Mucosa of descending colon (tissue), 3 donors: ENCODE data around the gene RELL1. TPM values are rescaled to one million over a fixed set of nuclear protein-coding genes. Genes with fewer than 3 reads are reported as not detected.

Experiments used
- ATAC-seq: fragments of 200-7000 bp; cut with Tn5 transposase; one replicate; pipeline ENCODE4 v1.9.1; 2020; ENCODE audit warnings: mild to moderate bottlenecking, moderate library complexity
- DNase-seq, 3 donors: peaks; one replicate each; pipeline ENCODE4 v3.0.0-alpha.2; 2020
- H3K36me3 ChIP-seq: fragments of 200-600 bp; one replicate; pipeline ENCODE4 v1.8.0; 2021; ENCODE audit warnings: low read depth, mild to moderate bottlenecking
- H3K4me1 ChIP-seq: fragments of 200-600 bp; one replicate; pipeline ENCODE4 v1.8.0; 2021; ENCODE audit warnings: low read depth, mild to moderate bottlenecking
- H3K4me3 ChIP-seq: fragments of 200-600 bp; one replicate; pipeline ENCODE4 v1.8.0; 2021; ENCODE audit warnings: mild to moderate bottlenecking
- H3K9me3 ChIP-seq: fragments of 200-600 bp; one replicate; pipeline ENCODE4 v1.8.0; 2021; ENCODE audit warnings: mild to moderate bottlenecking
- intact Hi-C, 2 donors: fragments of 100-400 bp; cut with DNase I in 1 of 2; cut with micrococcal nuclease in 1 of 2; formaldehyde crosslinking; loops; one replicate each; pipeline versions ENCODE4 v1.11.0 to v1.11.1; 2022; cut with DNase I, micrococcal nuclease
- total RNA-seq, 3 donors: library from RNA; stranded (reverse); fragmentation: NEBNext Ultra II Directional in 2 of 3; extraction: Animal tissue kit (Norgen Biotek cat#: 25700) in 2 of 3; gene quantifications; one replicate each; pipeline versions ENCODE4 v1.2.1 to v1.2.4, GENCODE V29; 2021 to 2023
- TF ChIP-seq, protein P1 (sequence below): fragments of 200-600 bp; IDR thresholded peaks from one replicate; pipeline ENCODE4 v1.8.0; 2022; ENCODE audit warnings: antibody characterized with exemption, mild to moderate bottlenecking
- donor health status: DM: no; HTN: no; CAD: no; lungs with moderate emphysema.
- donor health status: DM: no; HTN: no; CAD: no.
- donor health status: DM: no; HTN: yes; CAD: no.

Gene RELL1
- total RNA-seq, 3 donors from 2014 or later, result 50.5 to 75.2 (median 68.8) TPM

DNA sequence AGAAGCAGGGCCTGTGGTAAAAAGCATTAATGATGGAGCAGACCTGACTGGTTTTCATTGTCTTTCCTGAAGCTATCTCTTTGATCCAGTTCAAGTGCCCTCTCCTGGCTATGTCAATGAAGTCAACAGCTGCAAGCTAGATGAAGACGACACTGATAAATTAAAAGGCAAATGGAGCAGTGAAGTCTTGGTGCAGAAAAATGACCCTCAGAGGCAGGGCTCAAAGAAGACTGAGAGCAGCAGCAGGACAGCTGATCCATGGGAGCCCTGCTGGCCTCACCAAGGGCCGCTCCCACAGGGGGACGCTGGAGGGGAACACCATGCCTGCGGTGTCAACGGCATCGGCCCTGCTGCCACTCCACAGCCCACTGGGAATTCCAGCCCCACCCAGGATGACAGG is 96.2 kb downstream of the RELL1 start:
- Histone ChIP-seq H3K4me1 (no peaks in the 10 kb centered on the region), H3K36me3 (no peaks in the 10 kb centered on the region), H3K4me3 (no peak overlapping the region), H3K9me3 (no peaks in the 10 kb centered on the region)
- DNase-seq (no peak), ATAC-seq (no peak)
- TF ChIP-seq, protein P1, sequence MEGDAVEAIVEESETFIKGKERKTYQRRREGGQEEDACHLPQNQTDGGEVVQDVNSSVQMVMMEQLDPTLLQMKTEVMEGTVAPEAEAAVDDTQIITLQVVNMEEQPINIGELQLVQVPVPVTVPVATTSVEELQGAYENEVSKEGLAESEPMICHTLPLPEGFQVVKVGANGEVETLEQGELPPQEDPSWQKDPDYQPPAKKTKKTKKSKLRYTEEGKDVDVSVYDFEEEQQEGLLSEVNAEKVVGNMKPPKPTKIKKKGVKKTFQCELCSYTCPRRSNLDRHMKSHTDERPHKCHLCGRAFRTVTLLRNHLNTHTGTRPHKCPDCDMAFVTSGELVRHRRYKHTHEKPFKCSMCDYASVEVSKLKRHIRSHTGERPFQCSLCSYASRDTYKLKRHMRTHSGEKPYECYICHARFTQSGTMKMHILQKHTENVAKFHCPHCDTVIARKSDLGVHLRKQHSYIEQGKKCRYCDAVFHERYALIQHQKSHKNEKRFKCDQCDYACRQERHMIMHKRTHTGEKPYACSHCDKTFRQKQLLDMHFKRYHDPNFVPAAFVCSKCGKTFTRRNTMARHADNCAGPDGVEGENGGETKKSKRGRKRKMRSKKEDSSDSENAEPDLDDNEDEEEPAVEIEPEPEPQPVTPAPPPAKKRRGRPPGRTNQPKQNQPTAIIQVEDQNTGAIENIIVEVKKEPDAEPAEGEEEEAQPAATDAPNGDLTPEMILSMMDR, result no peak
- intact Hi-C loops, result no loop called here

DNA sequence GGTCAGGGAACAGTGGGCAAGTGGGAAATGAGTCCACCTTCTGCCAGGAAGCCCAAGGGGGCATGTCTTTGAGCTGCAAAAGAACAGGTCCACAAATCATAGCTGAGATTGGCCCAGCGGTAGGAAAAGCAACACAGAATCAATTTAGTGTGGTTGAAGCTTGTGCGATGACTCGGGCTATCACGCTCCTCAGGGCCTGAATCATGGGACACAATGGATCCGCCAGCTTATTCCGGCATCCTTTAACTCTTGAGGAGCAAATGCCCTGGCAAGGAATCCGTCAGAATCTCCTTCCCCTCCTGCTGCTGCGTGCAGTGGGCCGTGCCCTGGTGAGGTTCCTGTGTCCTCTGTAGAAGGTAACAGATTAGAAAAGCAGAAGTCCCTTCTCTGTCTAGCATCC is 98.0 kb downstream of the RELL1 start:
- intact Hi-C loops, result no loop called here
- TF ChIP-seq, protein P1, result no peak

DNA sequence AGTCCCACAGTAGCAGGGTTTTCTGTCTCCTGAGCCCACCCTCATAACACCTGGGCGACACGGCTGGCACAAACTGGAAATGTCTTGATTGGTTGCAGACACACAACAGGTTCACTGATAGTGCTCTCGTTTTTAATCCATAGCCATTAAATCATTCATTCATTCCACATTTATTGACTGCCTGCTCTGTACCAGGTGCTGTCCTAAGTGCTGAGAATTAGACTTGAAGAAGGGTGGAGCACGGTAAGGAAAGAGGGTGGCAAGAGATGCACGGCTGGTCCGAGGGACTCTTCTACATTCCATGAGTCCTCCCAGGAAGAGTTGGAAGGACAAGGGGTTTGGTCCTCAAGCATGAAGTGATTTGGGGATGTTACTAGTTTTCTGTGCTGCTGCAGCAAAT is 100.0 kb downstream of the RELL1 start:
- no peaks in the 10 kb centered on the region for H3K9me3 ChIP-seq
- ATAC-seq (no peak), DNase-seq (no peak)
- TF ChIP-seq, protein P1, result no peak
- no peaks in the 10 kb centered on the region for H3K4me1 ChIP-seq
- intact Hi-C loops, result no loop called here
- H3K36me3 ChIP-seq, result no peaks in the 10 kb centered on the region
- H3K4me3 ChIP-seq, result no peak overlapping the region

More for the DNA sequence above, 98.0 kb downstream of the RELL1 start:
- no peak for DNase-seq
- Histone ChIP-seq H3K36me3 (no peaks in the 10 kb centered on the region), H3K4me3 (no peak overlapping the region), H3K9me3 (no peaks in the 10 kb centered on the region), H3K4me1 (no peaks in the 10 kb centered on the region)
- ATAC-seq, result no peak

DNA sequence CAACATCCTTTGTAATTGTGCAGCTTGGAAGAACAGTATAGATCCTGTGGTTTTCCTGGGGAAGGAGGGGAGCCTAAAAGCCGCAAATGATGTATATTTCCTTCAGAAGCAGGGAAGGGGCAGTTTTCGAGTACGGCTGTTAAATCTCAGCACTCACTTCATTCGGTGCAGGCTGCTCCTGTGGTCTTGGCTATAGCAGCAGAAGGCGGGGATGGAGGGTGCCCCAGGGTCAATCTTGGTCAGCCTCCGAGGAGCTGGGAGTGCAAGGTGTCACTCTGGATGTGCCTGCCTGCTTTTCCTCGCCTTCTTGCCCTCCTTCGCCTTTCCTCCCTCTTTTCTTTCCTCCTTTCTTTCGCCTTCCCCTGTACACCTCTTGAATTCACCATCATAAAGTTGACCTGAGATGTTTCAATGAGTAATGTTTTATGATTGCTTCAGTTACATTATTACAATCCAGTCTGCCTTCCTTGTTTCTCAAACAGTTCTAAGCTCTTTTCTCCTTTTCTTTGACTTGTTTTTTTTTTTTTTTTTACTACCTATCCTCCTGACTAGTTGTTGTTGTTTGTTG is 101.6 kb downstream of the RELL1 start:
- intact Hi-C loops, result no loop called here
- Histone ChIP-seq H3K4me3 (no peak overlapping the region), H3K9me3 (no peaks in the 10 kb centered on the region), H3K4me1 (no peaks in the 10 kb centered on the region), H3K36me3 (no peaks in the 10 kb centered on the region)
- TF ChIP-seq, protein P1, result no peak
- DNase-seq (peak in 2 of 3 donors; percentile 31 to 54), ATAC-seq (peak; percentile 72)

DNA sequence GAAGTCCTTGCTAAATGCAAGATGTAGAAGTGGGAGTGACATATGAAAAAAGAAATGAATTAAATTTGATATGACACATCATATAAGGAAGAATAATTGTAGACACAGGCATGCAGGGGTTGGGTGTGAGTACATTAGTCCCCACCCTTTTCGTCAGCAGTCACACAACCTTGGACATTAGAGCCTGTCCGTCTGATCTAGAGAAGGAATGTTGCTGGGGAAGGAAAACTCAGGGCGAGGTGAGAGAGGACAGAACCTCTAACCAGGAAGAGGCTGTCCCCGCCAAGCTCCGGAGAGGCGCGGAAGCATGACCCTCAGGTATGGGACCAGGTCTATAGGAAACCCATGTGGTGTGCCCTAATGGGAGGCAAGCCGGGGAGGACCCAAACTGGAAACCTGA is 102.1 kb downstream of the RELL1 start:
- no peaks in the 10 kb centered on the region for H3K4me1 ChIP-seq
- intact Hi-C loops, result no loop called here
- H3K4me3 ChIP-seq, result no peak overlapping the region
- no peaks in the 10 kb centered on the region for H3K36me3 ChIP-seq
- DNase-seq (peak; percentile 71 to 90 (median 77)), ATAC-seq (peak; percentile 97)
- H3K9me3 ChIP-seq, result no peaks in the 10 kb centered on the region
- TF ChIP-seq, protein P1, result no peak

DNA sequence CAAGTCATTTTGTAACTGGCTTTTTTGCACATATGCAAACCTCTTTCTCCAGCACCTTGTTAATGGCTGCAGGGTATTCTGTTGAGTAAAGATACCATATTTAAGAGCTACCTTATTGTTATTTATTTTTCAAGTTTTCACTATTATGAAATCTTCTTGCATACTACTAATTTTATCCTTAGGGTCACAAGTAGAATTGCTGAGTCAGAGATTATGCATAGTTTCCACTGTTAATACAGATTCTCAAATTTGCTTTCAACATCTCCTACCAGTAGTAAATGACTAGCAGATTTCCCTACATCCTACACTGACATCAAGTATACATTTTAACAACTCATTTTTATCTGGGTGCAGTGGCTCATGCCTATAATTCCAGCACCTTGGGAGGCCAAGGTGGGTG is 112.6 kb downstream of the RELL1 start:
- H3K4me1 ChIP-seq, result no peaks in the 10 kb centered on the region
- intact Hi-C loops, result no loop called here

More for the DNA sequence above, 112.6 kb downstream of the RELL1 start:
- DNase-seq (no peak), ATAC-seq (no peak)
- Histone ChIP-seq H3K9me3 (no peaks in the 10 kb centered on the region), H3K36me3 (no peaks in the 10 kb centered on the region), H3K4me3 (no peak overlapping the region)
- TF ChIP-seq, protein P1, result no peak
